ENCODE data around the gene KPNB1. TPM values are rescaled to one million over a fixed set of nuclear protein-coding genes. Genes with fewer than 3 reads are reported as not detected.

KPNB1 gene
- total and polyA plus RNA-seq, 2 of the 4 experiments (the other 2 are of a cell fraction) = 206 to 1,082 TPM

DNA sequence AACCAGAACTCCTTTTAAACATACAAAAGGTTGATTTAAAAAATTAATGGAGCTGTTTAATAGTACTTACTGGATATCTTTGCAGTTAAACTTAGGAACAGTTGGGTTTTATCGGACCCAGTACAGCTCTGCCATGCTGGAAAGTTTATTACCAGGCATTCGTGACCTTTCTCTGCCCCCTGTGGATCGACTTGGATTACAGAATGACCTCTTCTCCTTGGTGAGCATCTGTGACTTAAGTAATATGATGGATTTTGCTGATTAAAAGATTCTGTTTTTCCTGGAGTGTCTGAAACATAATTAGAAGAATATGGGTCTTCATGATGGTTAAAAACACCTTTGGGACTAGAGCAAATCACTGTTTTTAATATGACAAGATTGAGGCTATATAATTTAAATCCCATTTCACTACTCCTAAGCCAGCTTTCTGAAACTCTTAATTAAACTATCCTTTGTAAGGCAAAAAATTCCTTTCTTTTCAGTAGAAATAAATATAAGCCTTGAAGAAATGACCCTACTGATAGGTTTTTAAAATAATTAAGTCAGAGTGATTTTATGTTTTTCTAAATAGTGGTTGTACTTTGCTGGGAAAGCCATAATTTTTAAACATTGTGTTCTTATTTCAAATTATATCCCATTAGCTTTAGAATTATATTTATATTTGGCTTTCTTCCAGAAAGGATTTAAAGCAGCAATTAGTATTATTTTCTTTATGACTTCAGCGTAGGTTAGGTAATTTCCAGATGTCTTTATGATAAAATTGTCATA lies 45.7 kb upstream of the KPNB1 start:
- ATAC-seq (ENCODE audit: low read depth) (no peak), DNase-seq (no peak)
- Histone ChIP-seq H3K9me3 (ENCODE audit: control insufficient read depth, insufficient read depth, low read length) (no peaks in the 10 kb centered on the region), H4K8ac (ENCODE audit: low read depth in 2 of 2, low read length in 2 of 2) (no peak overlapping the region; a peak in 1 of 4 replicates), H3K27me3 (ENCODE audit: control insufficient read depth, insufficient read depth, low read length) (no peaks in the 10 kb centered on the region), H3K4ac (ENCODE audit: low read depth, low read length) (peak overlapping the region; percentile 30), H2AK9ac (replicated peaks; ENCODE audit: low read depth, low read length, poor library complexity) (no peak overlapping the region), H4K5ac (ENCODE audit: low read depth, low read length) (peak overlapping the region; percentile 88; the same call in 1 of the 2 replicates), H2BK15ac (ENCODE audit: low read depth, low read length) (no peak overlapping the region), H3K27ac (ENCODE audit: insufficient read depth, low read length) (peak overlapping the region; percentile 85; the same call in 1 of the 2 replicates), H3K23ac (ENCODE audit: low read depth, low read length) (peak overlapping the region; percentile 18), H3K9me1 (ENCODE audit: insufficient read depth, low read length) (no peaks in the 10 kb centered on the region), H3K36me3 (ENCODE audit: control insufficient read depth, insufficient read depth, low read length) (peaks cover 33% of the 10 kb centered on the region), H3K4me3 (ENCODE audit: insufficient read depth, low read depth, low read length) (no peak overlapping the region), H3K4me2 (ENCODE audit: low read depth, low read length) (peak overlapping the region; percentile 80), H3K18ac (ENCODE audit: low read depth, low read length) (peak overlapping the region; percentile 58; the same call in 1 of the 2 replicates), H2AK5ac (ENCODE audit: low read depth, low read length) (no peak overlapping the region), H2AFZ (replicated peaks; ENCODE audit: low read length, poor library complexity) (no peak overlapping the region), H3K4me1 (ENCODE audit: control insufficient read depth, insufficient read depth, low read length) (peaks cover 16% of the 10 kb centered on the region), H4K20me1 (ENCODE audit: insufficient read depth, low read length) (peaks cover 10% of the 10 kb centered on the region; the same call in 1 of the 2 replicates), H3K56ac (ENCODE audit: extremely low read depth, insufficient read depth, low read length) (no peak overlapping the region), H2BK20ac (ENCODE audit: low read depth, low read length) (peak overlapping the region; percentile 31), H2BK120ac (ENCODE audit: low read depth, low read length) (no peak overlapping the region), H3K9ac (ENCODE audit: low read depth, low read length) (no peak overlapping the region; the same call in 1 of the 2 replicates), H3K79me1 (ENCODE audit: low read depth in 1 of 2, low read length in 2 of 2) (peaks cover 20 to 27% of the 10 kb centered on the region in 2 experiments), H3K14ac (replicated peaks; ENCODE audit: low read depth, low read length) (0 out of 2 replicates have a peak overlapping the region, but pooled peaks have one; percentile 24), H2BK5ac (ENCODE audit: low read depth, low read length, poor library complexity, severe bottlenecking) (peak overlapping the region; percentile 80), H4K91ac (ENCODE audit: insufficient read depth, low read depth, low read length) (peak overlapping the region; percentile 6; the same call in 1 of the 2 replicates)
- dilution Hi-C loops (cut with HindIII; ENCODE audit: low sequenced_read_pairs, unreplicated experiment) = no loop called here
- 80% methylated on average over 1 of the region's 4 CpGs; no CpG with 5 or more reads in 1 of the 2 experiments for WGBS, 2 experiments (ENCODE audit: extremely low coverage in 2 of 2, insufficient read length in 1 of 2)
- POLR2A ChIA-PET (ENCODE audit: unreplicated experiment) = no interaction called here
- in situ Hi-C loops (cut with MboI; ENCODE audit: low sequenced_read_pairs) = loop anchor here (25.0 kb wide), 1 partner anchor 442 kb away; no protein-coding TSS in a partner anchor
- BruUV-seq (replicated peaks) = no TSS peak
- intact Hi-C loops (cut with micrococcal nuclease) = no loop called here
- TF ChIP-seq CEBPB (IDR thresholded peaks at IDR 0.05; ENCODE audit: low read depth, low read length) = no peak
- TF ChIP-seq RCOR1 (IDR thresholded peaks at IDR 0.05; ENCODE audit: insufficient replicate concordance, low read length) = no peak
- no peak for TF ChIP-seq MXI1 (IDR thresholded peaks at IDR 0.05; ENCODE audit: borderline replicate concordance, low read depth, low read length)
- no peak for TF ChIP-seq MAFK (IDR thresholded peaks at IDR 0.05; ENCODE audit: low read depth, low read length)
- TF ChIP-seq, protein P1, sequence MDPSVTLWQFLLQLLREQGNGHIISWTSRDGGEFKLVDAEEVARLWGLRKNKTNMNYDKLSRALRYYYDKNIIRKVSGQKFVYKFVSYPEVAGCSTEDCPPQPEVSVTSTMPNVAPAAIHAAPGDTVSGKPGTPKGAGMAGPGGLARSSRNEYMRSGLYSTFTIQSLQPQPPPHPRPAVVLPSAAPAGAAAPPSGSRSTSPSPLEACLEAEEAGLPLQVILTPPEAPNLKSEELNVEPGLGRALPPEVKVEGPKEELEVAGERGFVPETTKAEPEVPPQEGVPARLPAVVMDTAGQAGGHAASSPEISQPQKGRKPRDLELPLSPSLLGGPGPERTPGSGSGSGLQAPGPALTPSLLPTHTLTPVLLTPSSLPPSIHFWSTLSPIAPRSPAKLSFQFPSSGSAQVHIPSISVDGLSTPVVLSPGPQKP (IDR thresholded peaks at IDR 0.05; ENCODE audit: borderline replicate concordance, low read depth, low read length) = no peak
- CTCF ChIA-PET = interaction anchor here (0.8 to 1.7 kb wide), 4 partner anchors 12 to 288 kb away, joined by 3 to 9 read pairs (median 4); no protein-coding TSS in a partner anchor

Data from IMR-90 (cell line).